Measurements from ENCODE around the gene ZCCHC14. TPM values are rescaled to one million over a fixed set of nuclear protein-coding genes. Genes with fewer than 3 reads are reported as not detected.

ZCCHC14 gene
- polyA plus RNA-seq, 1 experiment = 2.7 TPM

DNA sequence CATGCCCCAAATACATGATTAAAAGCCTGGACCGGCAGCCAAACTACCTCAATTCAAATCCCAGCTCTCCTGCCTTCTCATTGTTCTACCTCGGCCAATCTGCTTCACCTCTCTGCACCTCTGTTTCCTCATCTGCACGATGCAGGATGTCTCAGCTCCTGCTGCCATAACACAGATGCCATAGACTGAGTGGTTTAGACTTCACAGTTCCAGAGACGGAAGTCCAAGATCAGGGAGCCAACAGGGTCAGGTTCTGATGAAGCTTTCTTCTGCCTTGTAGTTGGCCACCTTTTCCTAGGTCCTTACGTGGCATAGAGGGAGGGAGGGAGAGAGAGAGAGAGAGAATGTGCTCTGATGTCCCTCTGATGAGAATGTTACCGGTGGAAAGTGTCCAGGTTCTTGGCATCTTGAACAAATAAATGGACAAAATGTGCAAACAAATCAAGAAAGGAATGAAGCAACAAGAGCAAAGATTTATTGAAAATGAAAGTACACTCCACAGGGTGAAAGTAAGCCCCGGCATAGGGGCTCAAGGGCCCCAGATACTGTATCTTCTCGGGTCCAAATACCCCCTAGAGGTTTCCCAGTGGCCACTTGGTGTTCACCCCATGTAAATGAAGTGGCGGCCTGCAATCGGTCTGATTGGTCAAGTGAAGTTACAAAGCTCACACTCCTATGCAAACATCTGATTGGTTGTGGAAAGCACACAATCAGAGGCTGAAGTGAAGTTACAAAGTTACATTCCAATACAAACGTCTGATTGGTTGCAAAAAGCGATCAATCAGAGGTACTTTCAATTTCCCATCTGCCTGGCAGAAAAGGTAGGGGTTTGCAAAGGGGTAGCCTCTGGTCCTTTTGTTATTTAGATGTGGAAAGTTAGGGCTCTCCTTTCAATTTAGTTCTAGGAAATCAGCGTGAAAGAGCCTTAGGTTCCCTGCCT is 43.3 kb upstream of the ZCCHC14 start:
- ChIA-PET CTCF (no interaction called here), POLR2A (no interaction called here)
- no peak for DNase-seq (ENCODE audit: low read depth)
- no peak overlapping the region for H3K4me3 ChIP-seq (ENCODE audit: low read depth, low read length)
- TF ChIP-seq, protein P1, sequence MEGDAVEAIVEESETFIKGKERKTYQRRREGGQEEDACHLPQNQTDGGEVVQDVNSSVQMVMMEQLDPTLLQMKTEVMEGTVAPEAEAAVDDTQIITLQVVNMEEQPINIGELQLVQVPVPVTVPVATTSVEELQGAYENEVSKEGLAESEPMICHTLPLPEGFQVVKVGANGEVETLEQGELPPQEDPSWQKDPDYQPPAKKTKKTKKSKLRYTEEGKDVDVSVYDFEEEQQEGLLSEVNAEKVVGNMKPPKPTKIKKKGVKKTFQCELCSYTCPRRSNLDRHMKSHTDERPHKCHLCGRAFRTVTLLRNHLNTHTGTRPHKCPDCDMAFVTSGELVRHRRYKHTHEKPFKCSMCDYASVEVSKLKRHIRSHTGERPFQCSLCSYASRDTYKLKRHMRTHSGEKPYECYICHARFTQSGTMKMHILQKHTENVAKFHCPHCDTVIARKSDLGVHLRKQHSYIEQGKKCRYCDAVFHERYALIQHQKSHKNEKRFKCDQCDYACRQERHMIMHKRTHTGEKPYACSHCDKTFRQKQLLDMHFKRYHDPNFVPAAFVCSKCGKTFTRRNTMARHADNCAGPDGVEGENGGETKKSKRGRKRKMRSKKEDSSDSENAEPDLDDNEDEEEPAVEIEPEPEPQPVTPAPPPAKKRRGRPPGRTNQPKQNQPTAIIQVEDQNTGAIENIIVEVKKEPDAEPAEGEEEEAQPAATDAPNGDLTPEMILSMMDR (IDR thresholded peaks at IDR 0.05; ENCODE audit: insufficient read depth, low read depth, low read length) = no peak
- no peaks in the 10 kb centered on the region for H3K36me3 ChIP-seq (ENCODE audit: control insufficient read depth, insufficient read depth, low read length)
- peaks cover 14% of the 10 kb centered on the region for H3K27me3 ChIP-seq (ENCODE audit: control insufficient read depth, insufficient read depth, low read length)

DNA sequence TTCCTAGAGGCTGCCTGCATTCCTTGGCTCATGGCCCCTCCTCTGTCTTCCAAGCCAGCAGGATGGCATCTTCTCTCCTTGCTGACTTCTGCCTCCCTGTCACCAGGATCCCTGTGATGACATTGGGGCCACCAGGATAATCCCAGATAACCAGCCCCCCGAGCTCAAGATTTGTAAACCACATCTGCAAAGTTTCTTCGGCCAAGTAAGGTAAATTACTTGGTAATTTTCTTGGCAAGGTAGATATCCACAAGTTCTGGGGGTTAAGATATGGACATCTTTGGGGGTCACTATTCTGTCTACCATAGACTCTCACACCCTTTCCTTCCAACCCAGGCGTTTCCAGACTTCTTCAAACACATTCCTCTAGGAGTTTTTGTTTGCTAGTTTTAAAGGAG is 42.6 kb upstream of the ZCCHC14 start:
- Histone ChIP-seq H3K4me3 (ENCODE audit: low read depth, low read length) (no peak overlapping the region), H3K36me3 (ENCODE audit: control insufficient read depth, insufficient read depth, low read length) (no peaks in the 10 kb centered on the region), H3K27me3 (ENCODE audit: control insufficient read depth, insufficient read depth, low read length) (peaks cover 9% of the 10 kb centered on the region)
- ChIA-PET CTCF (interaction anchor here (0.6 kb wide), 1 partner anchor 392 kb away, joined by 3 read pairs; no protein-coding TSS in a partner anchor), POLR2A (no interaction called here)
- no peak for DNase-seq (ENCODE audit: low read depth)
- TF ChIP-seq, protein P1 (IDR thresholded peaks at IDR 0.05; ENCODE audit: insufficient read depth, low read depth, low read length) = no peak

DNA sequence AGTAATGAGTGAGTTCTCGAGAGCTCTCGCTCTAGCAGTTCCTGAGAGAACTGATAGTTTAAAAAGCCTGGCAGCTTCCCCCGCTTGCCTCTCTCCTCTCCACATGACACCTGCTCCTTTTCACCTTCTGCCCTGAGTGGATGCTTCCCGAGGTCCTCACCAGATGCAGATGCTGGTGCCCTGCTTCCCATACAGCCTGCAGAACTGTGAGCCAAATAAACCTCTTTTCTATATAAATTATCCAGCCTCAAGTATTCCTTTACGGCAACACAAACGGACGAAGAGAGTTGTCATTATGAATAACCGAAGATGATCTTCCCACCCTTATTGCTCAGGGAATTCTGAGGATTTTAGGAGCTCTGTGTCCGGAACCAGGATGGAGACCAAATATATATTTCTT is 41.9 kb upstream of the ZCCHC14 start:
- CTCF ChIA-PET = interaction anchor here (0.6 kb wide), 1 partner anchor 393 kb away, joined by 3 read pairs; no protein-coding TSS in a partner anchor
- H3K4me3 ChIP-seq (ENCODE audit: low read depth, low read length) = no peak overlapping the region
- peaks cover 6% of the 10 kb centered on the region; the same call in 1 of the 2 replicates for H3K27me3 ChIP-seq (ENCODE audit: control insufficient read depth, insufficient read depth, low read length)
- H3K36me3 ChIP-seq (ENCODE audit: control insufficient read depth, insufficient read depth, low read length) = no peaks in the 10 kb centered on the region
- POLR2A ChIA-PET = no interaction called here
- DNase-seq (ENCODE audit: low read depth) = no peak
- TF ChIP-seq, protein P1 (IDR thresholded peaks at IDR 0.05; ENCODE audit: insufficient read depth, low read depth, low read length) = no peak

DNA sequence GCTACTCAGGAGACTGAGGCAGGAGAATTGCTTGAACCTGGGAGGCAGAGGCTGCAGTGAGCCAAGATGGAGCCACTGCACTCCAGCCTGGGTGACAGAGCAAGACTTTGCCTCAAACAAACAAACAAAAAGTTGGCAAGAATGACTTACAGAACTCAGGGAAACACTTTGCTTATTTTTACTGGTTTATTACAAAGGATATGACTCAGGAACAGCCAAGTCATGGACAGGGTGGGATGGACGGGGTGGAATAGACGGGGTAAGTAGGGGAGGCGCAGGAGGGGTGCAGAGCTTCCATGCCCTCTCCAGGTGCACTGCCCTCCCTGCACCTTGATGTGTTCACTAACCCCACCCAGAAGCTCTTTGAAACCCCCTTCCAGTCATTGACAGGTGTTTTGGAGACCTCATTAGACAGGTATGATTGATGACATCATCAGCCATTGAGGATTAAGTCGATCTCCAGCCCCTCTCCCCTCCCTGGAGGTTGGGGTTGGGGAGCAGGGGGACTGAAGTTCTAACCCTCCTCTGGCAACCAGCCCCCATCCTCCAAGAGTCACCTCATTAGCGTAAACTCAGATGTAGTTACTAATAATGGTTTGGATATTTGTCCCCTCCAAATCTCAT is 41.3 kb upstream of the ZCCHC14 start:
- TF ChIP-seq, protein P1 (IDR thresholded peaks at IDR 0.05; ENCODE audit: insufficient read depth, low read depth, low read length) = no peak
- Histone ChIP-seq H3K4me3 (ENCODE audit: low read depth, low read length) (no peak overlapping the region), H3K27me3 (ENCODE audit: control insufficient read depth, insufficient read depth, low read length) (peaks cover 3% of the 10 kb centered on the region; the same call in 1 of the 2 replicates), H3K36me3 (ENCODE audit: control insufficient read depth, insufficient read depth, low read length) (no peaks in the 10 kb centered on the region)
- no peak for DNase-seq (ENCODE audit: low read depth)
- ChIA-PET CTCF (interaction anchor here (1.1 kb wide), 1 partner anchor 17 kb away, joined by 3 read pairs; no protein-coding TSS in a partner anchor), POLR2A (no interaction called here)

DNA sequence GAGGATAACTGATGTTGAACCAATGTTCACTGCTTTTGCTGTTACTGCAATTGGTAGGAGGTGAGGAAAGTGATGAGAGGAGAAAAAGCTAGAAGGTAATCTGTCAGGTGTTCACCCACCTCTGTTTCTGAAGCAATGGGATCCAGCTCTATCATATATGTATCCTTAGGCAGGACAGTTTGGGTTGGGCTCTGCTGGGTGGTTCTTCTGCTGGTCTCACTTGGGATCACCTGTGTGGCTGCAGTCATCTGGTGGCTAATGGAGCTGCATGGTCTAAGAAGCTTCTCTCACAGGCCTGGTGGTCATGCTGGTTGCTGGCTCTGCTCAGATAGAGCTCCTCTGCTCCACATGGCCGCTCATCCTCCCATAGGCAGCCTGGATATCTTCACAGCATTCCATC is 40.2 kb upstream of the ZCCHC14 start:
- TF ChIP-seq, protein P1 (IDR thresholded peaks at IDR 0.05; ENCODE audit: insufficient read depth, low read depth, low read length) = no peak
- no peak for DNase-seq (ENCODE audit: low read depth)
- no peaks in the 10 kb centered on the region for H3K36me3 ChIP-seq (ENCODE audit: control insufficient read depth, insufficient read depth, low read length)

More for the DNA sequence above, 40.2 kb upstream of the ZCCHC14 start:
- POLR2A ChIA-PET = no interaction called here
- H3K27me3 ChIP-seq (ENCODE audit: control insufficient read depth, insufficient read depth, low read length) = peaks cover 3% of the 10 kb centered on the region; the same call in 1 of the 2 replicates
- no peak overlapping the region for H3K4me3 ChIP-seq (ENCODE audit: low read depth, low read length)
- CTCF ChIA-PET = interaction anchor here (1.0 to 1.5 kb wide), 4 partner anchors 12 to 57 kb away, joined by 3 read pairs; no protein-coding TSS in a partner anchor

Measured in BJ (cell line).